NB4 (cell line): ENCODE measurements around the gene ZNF516.
"Not testable (repeated sequence)": the region's sequence is repeated elsewhere in the genome, so short reads cannot be mapped to it uniquely, and the experiment has no call there.

ENCODE experiments used
- CTCF ChIP-seq: IDR thresholded peaks from one replicate; pipeline ENCODE4 v1.5.1; 2012; ENCODE audit warnings: low read depth, low read length
- POLR2A ChIP-seq: IDR thresholded peaks from 2 replicates; pipeline ENCODE4 v1.6.1; 2011; ENCODE audit warnings: mild to moderate bottlenecking; ENCODE audit not compliant: insufficient read length; ENCODE audit errors: extremely low read depth
- TF ChIP-seq, protein P1 (sequence below): IDR thresholded peaks from 2 replicates; pipeline ENCODE4 v1.6.1; 2011; ENCODE audit warnings: low read depth, low read length

DNA sequence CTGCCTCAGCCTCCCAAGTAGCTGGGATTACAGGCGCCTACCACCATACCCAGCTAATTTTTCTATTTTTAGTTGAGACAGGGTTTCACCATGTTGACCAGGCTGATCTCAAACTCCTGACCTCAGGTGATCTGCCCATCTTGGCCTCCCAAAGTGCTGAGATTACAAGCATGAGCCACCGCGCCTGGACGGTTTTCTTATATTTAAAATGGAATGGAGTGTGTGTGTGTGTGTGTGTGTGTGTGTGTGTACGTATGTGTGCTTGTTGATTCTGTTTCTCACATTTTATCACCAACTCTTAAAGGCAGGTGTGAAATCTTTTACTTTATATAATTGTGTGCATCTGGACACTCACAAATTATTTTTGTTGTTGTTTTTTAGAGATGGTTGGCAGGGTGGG lies 41.6 kb upstream of the ZNF516 start:
- not testable (repeated sequence) for TF ChIP-seq CTCF, POLR2A
- TF ChIP-seq, protein P1, sequence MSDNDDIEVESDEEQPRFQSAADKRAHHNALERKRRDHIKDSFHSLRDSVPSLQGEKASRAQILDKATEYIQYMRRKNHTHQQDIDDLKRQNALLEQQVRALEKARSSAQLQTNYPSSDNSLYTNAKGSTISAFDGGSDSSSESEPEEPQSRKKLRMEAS = not testable (repeated sequence)
